Colonic mucosa (tissue), 4 donors: Measurements from ENCODE around the gene ERVMER34-1. TPM values are rescaled to one million over a fixed set of nuclear protein-coding genes. Genes with fewer than 3 reads are reported as not detected.

ENCODE experiments used
- DNase-seq: peaks from one replicate; pipeline ENCODE4 v3.0.0-alpha.2; 2020
- H3K27ac ChIP-seq: fragments of 200-600 bp; one replicate; pipeline ENCODE4 v1.8.0; 2021
- H3K27me3 ChIP-seq: fragments of 200-600 bp; one replicate; pipeline ENCODE4 v1.8.0; 2021
- H3K36me3 ChIP-seq: fragments of 200-600 bp; one replicate; pipeline ENCODE4 v1.8.0; 2021
- H3K4me1 ChIP-seq: fragments of 200-600 bp; one replicate; pipeline ENCODE4 v1.8.0; 2021; ENCODE audit warnings: mild to moderate bottlenecking
- H3K4me3 ChIP-seq: fragments of 200-600 bp; one replicate; pipeline ENCODE4 v1.8.0; 2021
- H3K9ac ChIP-seq, 2 donors: one replicate each; pipeline ENCODE4 v1.7.0; 2013; ENCODE audit warnings: control low read depth in 2 of 2, low read depth in 2 of 2, low read length in 2 of 2
- H3K9me3 ChIP-seq: fragments of 200-600 bp; one replicate; pipeline ENCODE4 v1.8.0; 2021
- CTCF ChIP-seq: fragments of 200-600 bp; IDR thresholded peaks from one replicate; pipeline ENCODE4 v1.8.0; 2022; ENCODE audit warnings: antibody characterized with exemption, mild to moderate bottlenecking
- intact Hi-C: fragments of 100-400 bp; cut with DNase I; formaldehyde crosslinking; loops from one replicate; pipeline ENCODE4 v1.14.1; 2022
- total RNA-seq, 2 donors: library from RNA; stranded (reverse); fragmentation: NEBNext Ultra II Directional in 1 of 2; extraction: Animal tissue kit (Norgen Biotek cat#: 25700) in 1 of 2; gene quantifications; one replicate each; pipeline ENCODE4 v1.2.1, GENCODE V29; 2021
- donor health status: healthy.
- donor health status: DM: no; HTN: no; CAD: no.
- donor health status: DM: no; HTN: no; CAD: no.

Gene ERVMER34-1
- 1 to 10 TPM in 1 of 2 donors, under 1 TPM in 1; 0.77 to 1.1 TPM for total RNA-seq

GRCh38 chr4:52750819-52751486 lies at the start of gene ERVMER34-1:
ERVMER34-1 (minus strand) TSS chr4:52751425; CDS start chr4:52745520, 5,905 bp downstream.
- Histone ChIP-seq H3K9ac (no peak within 1 kb of the TSS), H3K36me3 (no peaks in the 10 kb centered on the region), H3K4me3 (peak within 1 kb of the TSS; percentile 57), H3K27ac (no peak within 1 kb of the TSS), H3K27me3 (no peaks in the 10 kb centered on the region), H3K9me3 (no peaks in the 10 kb centered on the region), H3K4me1 (peaks cover 12% of the 10 kb centered on the region)
- DNase-seq: peak; percentile 19
- TF ChIP-seq CTCF: no peak
- intact Hi-C loops: no loop called here

GRCh38 chr4:52799813-52800212 lies 48.6 kb upstream of the ERVMER34-1 start:
- Histone ChIP-seq H3K27ac (no peak overlapping the region), H3K36me3 (no peaks in the 10 kb centered on the region), H3K9me3 (no peaks in the 10 kb centered on the region), H3K27me3 (no peaks in the 10 kb centered on the region), H3K4me1 (no peaks in the 10 kb centered on the region), H3K9ac (no peak overlapping the region), H3K4me3 (no peak overlapping the region)
- intact Hi-C loops: no loop called here
- no peak for DNase-seq
- TF ChIP-seq CTCF: no peak

GRCh38 chr4:52795533-52795932 lies 44.3 kb upstream of the ERVMER34-1 start:
- H3K27me3 ChIP-seq: no peaks in the 10 kb centered on the region
- H3K36me3 ChIP-seq: no peaks in the 10 kb centered on the region
- no peak overlapping the region for H3K27ac ChIP-seq
- no peak overlapping the region for H3K9ac ChIP-seq
- no peaks in the 10 kb centered on the region for H3K9me3 ChIP-seq
- no peak for DNase-seq
- TF ChIP-seq CTCF: no peak
- H3K4me1 ChIP-seq: no peaks in the 10 kb centered on the region
- intact Hi-C loops: no loop called here
- no peak overlapping the region for H3K4me3 ChIP-seq

- intact Hi-C loops: no loop called here
- no peaks in the 10 kb centered on the region for H3K4me1 ChIP-seq
- TF ChIP-seq CTCF: no peak
- no peaks in the 10 kb centered on the region for H3K36me3 ChIP-seq
- no peaks in the 10 kb centered on the region for H3K27me3 ChIP-seq
- no peak overlapping the region for H3K27ac ChIP-seq
- H3K9me3 ChIP-seq: no peaks in the 10 kb centered on the region
- H3K9ac ChIP-seq: no peak overlapping the region
- DNase-seq: no peak
- H3K4me3 ChIP-seq: no peak overlapping the region
Observed at GRCh38 chr4:52791936-52792335, 40.7 kb upstream of the ERVMER34-1 start.

- no peak overlapping the region for H3K27ac ChIP-seq
- H3K36me3 ChIP-seq: no peaks in the 10 kb centered on the region
- intact Hi-C loops: loop anchor here (10.0 kb wide), 1 partner anchor 195 kb away; no protein-coding TSS in a partner anchor
- H3K9me3 ChIP-seq: no peaks in the 10 kb centered on the region
- no peak overlapping the region for H3K9ac ChIP-seq
- H3K4me3 ChIP-seq: no peak overlapping the region
- no peaks in the 10 kb centered on the region for H3K4me1 ChIP-seq
- H3K27me3 ChIP-seq: no peaks in the 10 kb centered on the region
- no peak for TF ChIP-seq CTCF
- no peak for DNase-seq
Observed at GRCh38 chr4:52789774-52790173, 38.5 kb upstream of the ERVMER34-1 start.
